Measurements from ENCODE around the gene PGM2. TPM values are rescaled to one million over a fixed set of nuclear protein-coding genes. Genes with fewer than 3 reads are reported as not detected.
"Not testable (repeated sequence)": the region's sequence is repeated elsewhere in the genome, so short reads cannot be mapped to it uniquely, and the experiment has no call there.

PGM2 gene
- total RNA-seq, 2 experiments from 2014 or later: 40.4 to 44.2 TPM

DNA sequence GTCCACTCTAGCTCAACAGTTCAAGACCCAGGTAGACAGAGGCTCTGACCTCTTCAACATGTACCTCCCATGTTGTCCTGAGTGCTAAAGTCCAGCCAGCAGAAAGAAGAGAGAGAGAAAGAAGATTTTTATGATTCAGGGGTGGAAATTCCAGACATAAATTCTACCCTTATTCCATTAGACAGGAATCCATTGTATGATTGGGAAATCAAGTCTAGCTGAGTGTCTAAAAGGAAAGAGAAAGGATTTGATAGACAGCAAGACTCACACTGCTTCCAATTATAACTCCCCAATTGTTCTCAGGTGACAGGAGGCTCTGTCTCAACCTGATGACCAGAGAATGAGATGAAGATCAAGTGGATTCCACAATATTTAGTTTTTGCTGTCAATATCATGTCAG is 27.9 kb upstream of the PGM2 start:
- Mint-ChIP-seq H3K27ac (no peak overlapping the region), H3K27me3 (peaks cover 16% of the 10 kb centered on the region), H3K4me1 (no peaks in the 10 kb centered on the region), H3K9me3 (no peaks in the 10 kb centered on the region), H3K36me3 (ENCODE audit: low read depth) (no peaks in the 10 kb centered on the region), H3K4me3 (no peak overlapping the region)
- ChIA-PET POLR2A (no interaction called here), CTCF (no interaction called here)
- DNase-seq: no peak

DNA sequence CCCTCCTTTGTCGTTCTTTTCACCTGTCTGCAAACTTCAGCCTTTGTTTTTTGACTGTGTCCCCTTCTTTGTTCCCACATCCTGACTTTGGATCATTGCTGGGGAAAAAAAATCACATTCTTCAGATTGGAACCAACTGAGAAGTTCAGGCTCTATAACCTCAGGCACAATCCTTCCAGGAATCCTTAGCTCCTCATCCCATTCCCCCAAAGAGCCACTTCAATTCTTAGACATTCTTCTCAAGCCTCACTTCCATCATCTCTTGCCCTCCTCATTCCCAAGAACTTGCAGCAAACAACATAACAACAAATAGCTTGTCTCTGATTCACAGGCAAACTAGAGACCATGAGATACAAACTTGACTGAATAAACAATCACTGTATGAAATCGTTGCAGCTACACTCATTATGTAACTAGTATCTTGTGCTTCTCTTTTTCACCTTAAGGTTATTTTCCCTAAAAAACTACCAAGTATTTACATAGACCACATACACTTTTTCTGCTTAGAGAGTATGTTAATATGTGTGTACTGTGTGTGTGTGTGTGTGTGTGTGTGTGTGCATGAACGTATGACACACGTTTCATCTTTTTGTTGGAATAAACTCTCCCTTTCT is 26.4 kb upstream of the PGM2 start:
- Mint-ChIP-seq H3K27me3 (peaks cover 18% of the 10 kb centered on the region), H3K36me3 (ENCODE audit: low read depth) (no peaks in the 10 kb centered on the region), H3K27ac (no peak overlapping the region), H3K4me1 (no peaks in the 10 kb centered on the region), H3K9me3 (no peaks in the 10 kb centered on the region), H3K4me3 (no peak overlapping the region)
- DNase-seq: no peak
- CTCF ChIA-PET: no interaction called here
- POLR2A ChIA-PET: no interaction called here

DNA sequence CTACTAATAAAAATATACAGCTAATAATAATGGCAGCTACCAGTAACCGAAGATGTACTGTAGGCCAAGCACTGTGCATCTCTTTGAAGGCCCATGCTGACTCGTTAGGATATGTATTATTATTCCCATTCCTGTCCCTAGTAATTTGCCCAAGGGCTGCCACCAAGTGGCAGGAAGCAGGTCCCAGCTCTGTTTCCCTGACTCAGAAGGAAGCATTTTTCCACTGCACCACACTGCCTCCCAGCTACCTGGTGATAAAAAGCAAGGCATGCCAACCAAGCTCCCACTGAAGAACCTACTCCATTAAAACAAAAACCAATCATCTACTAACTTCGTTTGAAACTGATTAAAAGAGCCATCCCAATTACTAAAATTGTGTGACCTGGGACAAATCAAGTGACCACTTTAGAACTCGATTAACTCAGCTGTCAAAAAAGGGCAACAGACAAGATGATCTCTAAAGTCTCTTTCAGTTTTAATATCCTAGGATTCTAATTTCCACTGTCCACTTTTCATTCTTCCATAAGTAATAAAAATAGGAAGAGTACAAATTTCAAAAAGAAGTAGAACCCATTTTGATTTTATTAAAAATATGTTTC is 24.3 kb upstream of the PGM2 start:
- POLR2A ChIA-PET: no interaction called here
- no peaks in the 10 kb centered on the region for H3K36me3 Mint-ChIP-seq (ENCODE audit: low read depth)
- H3K27me3 Mint-ChIP-seq: peaks cover 15% of the 10 kb centered on the region
- no peaks in the 10 kb centered on the region for H3K4me1 Mint-ChIP-seq
- H3K9me3 Mint-ChIP-seq: no peaks in the 10 kb centered on the region
- CTCF ChIA-PET: no interaction called here
- no peak overlapping the region for H3K4me3 Mint-ChIP-seq
- DNase-seq: no peak
- no peak overlapping the region for H3K27ac Mint-ChIP-seq

DNA sequence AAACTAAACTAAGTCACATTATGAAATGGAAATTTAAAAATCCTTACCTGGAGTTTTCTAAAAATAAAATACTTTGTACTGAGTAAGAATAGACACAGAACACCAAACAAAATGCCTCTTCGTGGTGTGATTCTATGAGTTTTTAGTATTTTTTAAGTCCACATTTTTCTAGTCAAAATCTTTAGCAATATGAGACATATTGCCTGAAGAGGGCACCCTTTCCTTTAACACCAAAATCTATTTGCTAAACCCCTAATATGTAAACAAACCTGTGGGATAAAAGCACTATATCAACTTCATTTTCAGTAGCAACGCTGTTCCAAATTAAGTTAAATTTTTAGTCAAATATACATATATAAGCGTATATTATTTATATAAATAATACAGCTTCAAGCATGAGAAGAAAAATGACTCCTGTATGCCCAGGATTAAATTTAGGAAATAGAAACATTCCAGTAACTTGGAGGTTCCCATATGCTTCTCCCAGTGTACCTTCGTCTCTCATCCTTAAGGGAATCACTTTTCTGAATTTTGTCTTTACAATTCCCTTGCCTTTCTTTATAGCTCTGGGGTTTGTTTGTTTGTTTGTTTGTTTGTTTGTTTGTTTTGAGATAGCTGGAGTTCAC is 23.0 kb upstream of the PGM2 start:
- H3K27me3 Mint-ChIP-seq: peaks cover 13% of the 10 kb centered on the region
- POLR2A ChIA-PET: no interaction called here
- H3K27ac Mint-ChIP-seq: no peak overlapping the region
- peak; percentile 54 for DNase-seq
- CTCF ChIA-PET: interaction anchor here (0.9 kb wide), 1 partner anchor 232 kb away, joined by 4 read pairs; no protein-coding TSS in a partner anchor
- H3K36me3 Mint-ChIP-seq (ENCODE audit: low read depth): no peaks in the 10 kb centered on the region
- no peaks in the 10 kb centered on the region for H3K9me3 Mint-ChIP-seq
- no peak overlapping the region for H3K4me3 Mint-ChIP-seq
- H3K4me1 Mint-ChIP-seq: no peaks in the 10 kb centered on the region

DNA sequence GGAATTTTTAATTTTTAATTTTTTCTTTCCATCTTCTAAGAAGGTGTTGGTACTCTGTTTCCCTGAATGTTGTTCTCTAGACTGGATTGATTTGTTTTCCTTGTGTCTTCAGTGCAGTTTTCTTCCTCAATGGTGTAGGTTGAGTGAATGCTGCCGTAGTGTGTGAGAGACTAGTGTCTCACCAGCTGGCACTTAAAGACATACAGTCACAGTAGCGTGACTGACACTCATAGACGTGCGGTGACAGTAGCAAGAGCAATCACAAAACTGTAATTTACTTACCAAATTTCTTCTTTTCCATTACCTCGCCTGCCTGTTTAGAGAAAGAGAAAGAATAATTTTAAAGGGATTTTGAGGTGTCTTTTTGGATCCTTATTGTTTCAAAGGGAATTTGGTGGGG is 21.4 kb upstream of the PGM2 start:
- no peak overlapping the region for H3K4me3 Mint-ChIP-seq
- DNase-seq: no peak
- H3K27ac Mint-ChIP-seq: no peak overlapping the region
- ChIA-PET POLR2A (no interaction called here), CTCF (interaction anchor here (0.6 kb wide), 1 partner anchor 138 kb away, joined by 3 read pairs; no protein-coding TSS in a partner anchor)
- no peaks in the 10 kb centered on the region for H3K9me3 Mint-ChIP-seq
- peaks cover 4% of the 10 kb centered on the region for H3K27me3 Mint-ChIP-seq
- H3K36me3 Mint-ChIP-seq (ENCODE audit: low read depth): no peaks in the 10 kb centered on the region
- H3K4me1 Mint-ChIP-seq: no peaks in the 10 kb centered on the region

DNA sequence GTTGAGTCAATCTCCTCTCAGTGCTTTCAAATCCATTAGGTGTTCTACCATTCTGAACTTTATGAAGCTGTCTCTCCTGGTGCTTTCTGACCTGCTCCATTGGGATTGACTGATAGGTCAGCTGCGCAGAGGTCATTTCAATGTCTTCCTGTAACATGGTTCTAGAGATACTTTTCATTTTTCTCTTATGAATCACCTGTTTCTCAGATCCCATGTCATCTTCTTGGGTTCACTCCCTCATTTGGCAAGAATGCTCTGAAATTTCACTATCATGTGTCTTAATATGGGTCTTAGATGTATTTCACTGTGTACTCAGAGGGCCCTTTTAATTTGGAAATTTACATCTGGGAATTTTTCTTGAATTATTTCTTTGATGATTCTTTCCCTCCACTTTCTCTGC is 13.8 kb upstream of the PGM2 start:
- Mint-ChIP-seq H3K27ac (no peak overlapping the region), H3K4me3 (no peak overlapping the region), H3K27me3 (peaks cover 7% of the 10 kb centered on the region), H3K4me1 (peaks cover 21% of the 10 kb centered on the region), H3K36me3 (ENCODE audit: low read depth) (peaks cover 11% of the 10 kb centered on the region), H3K9me3 (peaks cover 10% of the 10 kb centered on the region)
- ChIA-PET POLR2A (no interaction called here), CTCF (interaction anchor here (1.0 kb wide), 1 partner anchor 73 kb away, joined by 3 read pairs; no protein-coding TSS in a partner anchor)
- DNase-seq: no peak

DNA sequence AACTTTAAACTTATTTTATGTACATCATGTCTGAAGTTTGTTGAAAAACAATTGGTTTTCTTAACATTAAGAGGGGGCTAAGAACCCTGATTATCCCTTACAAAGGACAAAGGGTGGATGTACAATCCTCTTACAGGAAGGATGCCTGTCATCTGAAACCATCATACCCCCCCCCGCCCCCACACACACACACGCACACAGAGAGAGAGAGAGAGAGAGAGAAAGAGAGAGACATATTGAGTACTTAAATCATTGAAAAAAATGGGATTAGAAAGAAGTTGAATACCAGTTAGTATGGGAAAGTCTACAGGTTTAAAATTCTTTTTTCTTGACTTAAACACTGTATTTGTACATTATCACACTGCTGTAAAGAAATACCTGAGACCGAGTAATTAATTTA is 10.9 kb upstream of the PGM2 start:
- no peak overlapping the region for H3K4me3 Mint-ChIP-seq
- H3K9me3 Mint-ChIP-seq: peaks cover 10% of the 10 kb centered on the region
- peak overlapping the region; percentile 82 for H3K27ac Mint-ChIP-seq
- peaks cover 13% of the 10 kb centered on the region for H3K36me3 Mint-ChIP-seq (ENCODE audit: low read depth)
- H3K4me1 Mint-ChIP-seq: peaks cover 21% of the 10 kb centered on the region
- DNase-seq: no peak
- ChIA-PET POLR2A (no interaction called here), CTCF (interaction anchor here (1.0 kb wide), 1 partner anchor 19 kb away, joined by 3 read pairs; no protein-coding TSS in a partner anchor)
- peaks cover 5% of the 10 kb centered on the region for H3K27me3 Mint-ChIP-seq

DNA sequence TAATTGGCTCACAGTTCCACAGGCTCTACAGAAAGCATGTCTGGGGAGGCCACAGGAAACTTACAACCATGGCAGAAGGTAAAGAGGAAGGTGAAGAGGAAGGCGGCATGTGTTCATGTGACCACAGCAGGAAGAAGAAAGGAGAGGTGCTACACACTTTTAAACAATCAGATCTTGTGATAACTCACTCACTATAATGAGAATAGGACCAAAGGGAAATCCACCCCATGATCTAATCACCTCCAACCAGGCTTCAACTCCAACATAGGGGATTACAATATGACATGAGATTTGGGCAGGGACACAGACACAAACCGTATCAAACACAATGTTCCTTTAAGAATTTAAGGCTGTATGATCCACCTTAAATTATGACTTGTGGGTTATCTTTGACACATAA is 10.5 kb upstream of the PGM2 start:
- CTCF ChIA-PET: no interaction called here
- peaks cover 2% of the 10 kb centered on the region for H3K27me3 Mint-ChIP-seq
- POLR2A ChIA-PET: no interaction called here
- peaks cover 13% of the 10 kb centered on the region for H3K36me3 Mint-ChIP-seq (ENCODE audit: low read depth)
- peak; percentile 21 for DNase-seq
- peaks cover 10% of the 10 kb centered on the region for H3K9me3 Mint-ChIP-seq
- H3K4me1 Mint-ChIP-seq: peaks cover 21% of the 10 kb centered on the region
- H3K27ac Mint-ChIP-seq: peak overlapping the region; percentile 82
- H3K4me3 Mint-ChIP-seq: no peak overlapping the region

DNA sequence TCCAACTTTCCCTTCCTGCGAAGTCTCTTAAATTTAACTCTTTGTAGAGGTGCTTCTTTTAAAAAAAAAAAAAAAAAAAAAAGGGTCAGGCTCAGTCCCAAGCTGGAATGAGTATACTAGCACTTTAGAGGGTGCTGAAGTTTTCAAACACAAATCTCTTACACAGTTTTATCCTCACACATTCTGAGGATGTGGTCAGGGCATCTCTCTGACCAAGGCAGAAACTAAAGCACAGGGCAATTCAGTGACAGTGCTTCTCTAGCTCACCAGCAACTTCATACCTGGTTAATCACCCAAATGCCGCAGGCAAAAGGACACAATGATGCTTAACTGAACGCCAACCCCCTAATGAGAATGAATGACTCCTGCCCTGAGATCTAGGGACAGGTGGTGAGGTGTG is 9.8 kb upstream of the PGM2 start:
- ChIA-PET CTCF (no interaction called here), POLR2A (interaction anchor here (0.5 kb wide), 1 partner anchor 130 kb away, joined by 3 read pairs; no protein-coding TSS in a partner anchor)
- peaks cover 24% of the 10 kb centered on the region for H3K4me1 Mint-ChIP-seq
- H3K36me3 Mint-ChIP-seq (ENCODE audit: low read depth): peaks cover 13% of the 10 kb centered on the region
- peak overlapping the region; percentile 64 for H3K27ac Mint-ChIP-seq
- peaks cover 10% of the 10 kb centered on the region for H3K9me3 Mint-ChIP-seq
- no peak for DNase-seq
- no peaks in the 10 kb centered on the region for H3K27me3 Mint-ChIP-seq
- no peak overlapping the region for H3K4me3 Mint-ChIP-seq

DNA sequence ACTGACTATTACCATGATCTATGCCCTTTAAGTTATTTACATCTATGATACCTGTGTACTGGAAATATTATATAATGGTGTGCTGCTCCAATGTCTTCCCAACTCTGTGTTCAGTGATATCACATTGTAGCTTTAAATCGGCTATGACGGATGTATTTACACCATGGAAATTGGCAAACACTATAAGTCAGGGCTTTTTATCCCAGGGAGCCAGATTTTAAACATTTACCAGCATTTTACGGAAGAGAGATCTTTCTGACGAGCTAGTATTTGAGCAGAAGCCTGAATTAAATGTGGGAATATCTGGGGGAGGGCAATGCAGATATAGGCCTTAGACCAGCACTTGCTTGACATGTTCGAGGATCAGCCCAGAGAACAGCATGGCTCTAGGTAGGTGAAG is 7.7 kb upstream of the PGM2 start:
- ChIA-PET POLR2A (no interaction called here), CTCF (interaction anchor here (0.7 to 1.4 kb wide), 2 partner anchors 9 to 43 kb away, joined by 3 read pairs; no protein-coding TSS in a partner anchor)
- Mint-ChIP-seq H3K9me3 (peaks cover 10% of the 10 kb centered on the region), H3K27me3 (no peaks in the 10 kb centered on the region), H3K27ac (no peak overlapping the region), H3K4me1 (peaks cover 30% of the 10 kb centered on the region), H3K4me3 (no peak overlapping the region), H3K36me3 (ENCODE audit: low read depth) (peaks cover 13% of the 10 kb centered on the region)
- no peak for DNase-seq

DNA sequence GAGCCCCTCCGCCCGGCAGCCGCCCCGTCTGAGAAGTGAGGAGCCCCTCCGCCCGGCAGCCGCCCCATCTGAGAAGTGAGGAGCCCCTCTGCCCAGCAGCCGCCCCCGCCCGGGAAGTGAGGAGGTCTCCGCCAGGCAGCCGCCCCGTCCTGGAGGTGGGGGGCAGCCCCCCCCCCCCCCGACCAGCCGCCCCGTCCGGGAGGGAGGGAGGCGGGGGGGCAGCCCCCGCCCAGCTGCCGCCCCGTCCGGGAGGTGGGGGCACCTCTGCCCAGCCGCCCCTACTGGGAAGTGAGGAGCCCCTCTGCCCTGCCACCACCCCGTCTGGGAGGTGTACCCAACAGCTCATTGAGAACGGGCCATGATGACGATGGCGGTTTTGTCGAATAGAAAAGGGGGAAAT is 6.0 kb upstream of the PGM2 start:
- H3K36me3 Mint-ChIP-seq (ENCODE audit: low read depth): peaks cover 11% of the 10 kb centered on the region
- H3K27ac Mint-ChIP-seq, H3K9me3 Mint-ChIP-seq, H3K4me3 Mint-ChIP-seq, DNase-seq, H3K27me3 Mint-ChIP-seq, CTCF ChIA-PET, POLR2A ChIA-PET: not testable (repeated sequence)
- peaks cover 31% of the 10 kb centered on the region for H3K4me1 Mint-ChIP-seq

DNA sequence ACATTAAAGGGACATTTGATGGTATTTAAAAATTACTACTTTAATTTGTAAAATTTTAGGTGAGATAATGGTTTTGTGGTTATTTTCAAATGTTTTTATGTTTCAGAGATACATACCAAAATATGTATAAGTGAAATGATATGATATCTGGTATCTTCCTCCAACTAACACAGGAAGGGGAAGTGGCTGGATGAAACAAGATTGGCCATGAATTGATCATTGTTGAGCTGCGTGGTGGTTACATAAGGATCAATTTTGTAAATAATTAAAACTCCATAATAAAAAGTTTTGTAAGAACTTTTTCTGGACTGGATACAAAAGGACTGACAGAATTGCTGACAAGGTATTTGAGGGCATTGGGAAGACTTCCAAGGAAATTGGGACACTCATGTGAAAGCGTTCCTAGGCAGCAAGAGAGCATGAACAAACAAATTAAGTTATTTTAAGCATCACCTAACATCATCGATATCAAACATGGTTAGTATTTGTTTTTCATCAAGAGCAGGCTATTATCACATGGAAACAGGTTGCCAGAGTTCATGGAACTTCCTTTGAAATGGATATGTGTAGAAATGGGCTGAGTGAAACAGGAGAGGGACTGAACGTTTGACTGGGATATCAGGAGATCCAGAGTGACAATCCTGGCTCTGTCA is 4.4 kb upstream of the PGM2 start:
- H3K4me3 Mint-ChIP-seq: no peak overlapping the region
- peaks cover 2% of the 10 kb centered on the region for H3K27me3 Mint-ChIP-seq
- peaks cover 23% of the 10 kb centered on the region for H3K4me1 Mint-ChIP-seq
- no peaks in the 10 kb centered on the region for H3K9me3 Mint-ChIP-seq
- peaks cover 6% of the 10 kb centered on the region for H3K36me3 Mint-ChIP-seq (ENCODE audit: low read depth)
- no peak overlapping the region for H3K27ac Mint-ChIP-seq
- CTCF ChIA-PET: no interaction called here
- POLR2A ChIA-PET: no interaction called here
- no peak for DNase-seq

DNA sequence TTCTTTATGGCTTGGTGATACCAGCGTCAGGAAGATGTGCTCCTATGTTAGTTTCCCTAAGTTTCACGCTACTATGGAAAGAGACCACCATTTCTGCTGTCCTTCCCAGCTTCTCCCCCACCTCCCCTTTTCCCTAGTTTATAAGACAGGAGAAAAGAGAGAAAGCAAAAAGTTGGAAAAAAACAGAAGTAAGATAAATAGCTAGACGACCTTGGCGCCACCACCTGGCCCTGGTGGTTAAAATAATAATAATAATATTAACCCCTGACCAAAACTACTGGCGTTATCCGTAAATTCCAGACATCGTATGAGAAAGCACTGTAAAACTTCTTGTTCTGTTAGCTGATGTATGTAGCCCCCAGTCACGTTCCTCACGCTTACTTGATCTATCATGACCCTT is 985 bp upstream of the PGM2 start:
- H3K36me3 Mint-ChIP-seq (ENCODE audit: low read depth): peaks cover 17% of the 10 kb centered on the region
- peaks cover 42% of the 10 kb centered on the region for H3K4me1 Mint-ChIP-seq
- DNase-seq, CTCF ChIA-PET, H3K9me3 Mint-ChIP-seq, H3K27me3 Mint-ChIP-seq, POLR2A ChIA-PET: not testable (repeated sequence)
- H3K4me3 Mint-ChIP-seq: peak overlapping the region; percentile 97
- H3K27ac Mint-ChIP-seq: peak overlapping the region; percentile 94
